A549 (cell line): ENCODE measurements around the gene PRSS35.

ENCODE experiments used
- CBX2 ChIP-seq: fragments of 200-600 bp; sonication (generic); IDR thresholded peaks from 2 replicates; pipeline ENCODE4 v1.6.1; 2016; ENCODE audit warnings: low read depth, mild to moderate bottlenecking, borderline replicate concordance
- EHMT2 ChIP-seq: fragments of 200-600 bp; sonication (generic); IDR thresholded peaks from 2 replicates; pipeline ENCODE4 v1.6.1; 2016; ENCODE audit warnings: antibody characterized with exemption, low read depth, mild to moderate bottlenecking, moderate library complexity
- MAFK ChIP-seq: fragments of 450-650 bp; IDR thresholded peaks from 2 replicates; pipeline ENCODE4 v1.6.1; 2014; ENCODE audit not compliant: partially characterized antibody
- MAX ChIP-seq: IDR thresholded peaks from 2 replicates; pipeline ENCODE4 v1.6.1; 2012
- MYC ChIP-seq: IDR thresholded peaks from 2 replicates; pipeline ENCODE4 v1.6.1; 2012; ENCODE audit warnings: mild to moderate bottlenecking, inconsistent platforms, low read length, improper control_type of control experiment, borderline replicate concordance
- RAD21 ChIP-seq, 2 experiments: fragments of >200 bp in 1 of 2; sonication (Bioruptor Twin) in 1 of 2; formaldehyde crosslinking in 1 of 2; IDR thresholded peaks in 1 of 2; conservative IDR thresholded peaks in 1 of 2; 2 replicates in 1 of 2; 3 replicates in 1 of 2; pipeline ENCODE4 v1.6.1; 2012 to 2018; ENCODE audit warnings: inconsistent platforms in 1 of 2
- SMC3 ChIP-seq: fragments of >200 bp; sonication (Bioruptor Twin); formaldehyde crosslinking; IDR thresholded peaks from 3 replicates; pipeline ENCODE4 v1.6.1; 2018; ENCODE audit warnings: inconsistent platforms
- TF ChIP-seq, protein P1 (sequence below): fragments of >200 bp; sonication (Bioruptor Twin); formaldehyde crosslinking; IDR thresholded peaks from 3 replicates; pipeline ENCODE4 v1.5.1; 2016
- TF ChIP-seq, protein P2 (sequence below): fragments of 150-350 bp; IDR thresholded peaks from 2 replicates; pipeline ENCODE4 v1.6.1; 2014; ENCODE audit warnings: low read depth, mild to moderate bottlenecking, low read length
- TF ChIP-seq, protein P3 (sequence below): IDR thresholded peaks from 2 replicates; pipeline ENCODE4 v1.6.1; 2012; ENCODE audit warnings: low read depth, borderline replicate concordance

- TF ChIP-seq, protein P1, sequence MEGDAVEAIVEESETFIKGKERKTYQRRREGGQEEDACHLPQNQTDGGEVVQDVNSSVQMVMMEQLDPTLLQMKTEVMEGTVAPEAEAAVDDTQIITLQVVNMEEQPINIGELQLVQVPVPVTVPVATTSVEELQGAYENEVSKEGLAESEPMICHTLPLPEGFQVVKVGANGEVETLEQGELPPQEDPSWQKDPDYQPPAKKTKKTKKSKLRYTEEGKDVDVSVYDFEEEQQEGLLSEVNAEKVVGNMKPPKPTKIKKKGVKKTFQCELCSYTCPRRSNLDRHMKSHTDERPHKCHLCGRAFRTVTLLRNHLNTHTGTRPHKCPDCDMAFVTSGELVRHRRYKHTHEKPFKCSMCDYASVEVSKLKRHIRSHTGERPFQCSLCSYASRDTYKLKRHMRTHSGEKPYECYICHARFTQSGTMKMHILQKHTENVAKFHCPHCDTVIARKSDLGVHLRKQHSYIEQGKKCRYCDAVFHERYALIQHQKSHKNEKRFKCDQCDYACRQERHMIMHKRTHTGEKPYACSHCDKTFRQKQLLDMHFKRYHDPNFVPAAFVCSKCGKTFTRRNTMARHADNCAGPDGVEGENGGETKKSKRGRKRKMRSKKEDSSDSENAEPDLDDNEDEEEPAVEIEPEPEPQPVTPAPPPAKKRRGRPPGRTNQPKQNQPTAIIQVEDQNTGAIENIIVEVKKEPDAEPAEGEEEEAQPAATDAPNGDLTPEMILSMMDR, result peak; percentile 82
- TF ChIP-seq MYC (no peak), SMC3 (peak; percentile 69), RAD21 (conservative IDR thresholded peaks at IDR 0.05 in 1 of 2, IDR thresholded peaks at IDR 0.05 in 1 of 2) (peak; percentile 84 to 87), CBX2 (no peak), MAFK (no peak), MAX (no peak), EHMT2 (no peak)
- TF ChIP-seq, protein P2, sequence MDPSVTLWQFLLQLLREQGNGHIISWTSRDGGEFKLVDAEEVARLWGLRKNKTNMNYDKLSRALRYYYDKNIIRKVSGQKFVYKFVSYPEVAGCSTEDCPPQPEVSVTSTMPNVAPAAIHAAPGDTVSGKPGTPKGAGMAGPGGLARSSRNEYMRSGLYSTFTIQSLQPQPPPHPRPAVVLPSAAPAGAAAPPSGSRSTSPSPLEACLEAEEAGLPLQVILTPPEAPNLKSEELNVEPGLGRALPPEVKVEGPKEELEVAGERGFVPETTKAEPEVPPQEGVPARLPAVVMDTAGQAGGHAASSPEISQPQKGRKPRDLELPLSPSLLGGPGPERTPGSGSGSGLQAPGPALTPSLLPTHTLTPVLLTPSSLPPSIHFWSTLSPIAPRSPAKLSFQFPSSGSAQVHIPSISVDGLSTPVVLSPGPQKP, result no peak
- TF ChIP-seq, protein P3, sequence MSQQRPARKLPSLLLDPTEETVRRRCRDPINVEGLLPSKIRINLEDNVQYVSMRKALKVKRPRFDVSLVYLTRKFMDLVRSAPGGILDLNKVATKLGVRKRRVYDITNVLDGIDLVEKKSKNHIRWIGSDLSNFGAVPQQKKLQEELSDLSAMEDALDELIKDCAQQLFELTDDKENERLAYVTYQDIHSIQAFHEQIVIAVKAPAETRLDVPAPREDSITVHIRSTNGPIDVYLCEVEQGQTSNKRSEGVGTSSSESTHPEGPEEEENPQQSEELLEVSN, result no peak
Measured at GRCh38 chr6:83514866-83515466, 2.6 kb downstream of the PRSS35 start.
